NCI-H146 treated with DMSO at 0.1 percent for 48 hours (cell line): ENCODE results near the gene ACCS.

Source experiments
- DNase-seq: peaks from one replicate; lab custom pipeline; 2025; ENCODE audit not compliant: unreplicated experiment; lab: John Stamatoyannopoulos, UW

ACCS gene, protein sequence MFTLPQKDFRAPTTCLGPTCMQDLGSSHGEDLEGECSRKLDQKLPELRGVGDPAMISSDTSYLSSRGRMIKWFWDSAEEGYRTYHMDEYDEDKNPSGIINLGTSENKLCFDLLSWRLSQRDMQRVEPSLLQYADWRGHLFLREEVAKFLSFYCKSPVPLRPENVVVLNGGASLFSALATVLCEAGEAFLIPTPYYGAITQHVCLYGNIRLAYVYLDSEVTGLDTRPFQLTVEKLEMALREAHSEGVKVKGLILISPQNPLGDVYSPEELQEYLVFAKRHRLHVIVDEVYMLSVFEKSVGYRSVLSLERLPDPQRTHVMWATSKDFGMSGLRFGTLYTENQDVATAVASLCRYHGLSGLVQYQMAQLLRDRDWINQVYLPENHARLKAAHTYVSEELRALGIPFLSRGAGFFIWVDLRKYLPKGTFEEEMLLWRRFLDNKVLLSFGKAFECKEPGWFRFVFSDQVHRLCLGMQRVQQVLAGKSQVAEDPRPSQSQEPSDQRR

GRCh38 chr11:44065841-44066731, at the start of gene ACCS:
Gene ACCS, plus strand, starts transcription at chr11:44066270. Its CDS starts 1,358 bp downstream, at chr11:44067628.
- peak; percentile 95 for DNase-seq

- DNase-seq = no peak
These were observed 49.3 kb upstream of the ACCS start for GRCh38 chr11:44016546-44017442.

GRCh38 chr11:44017443-44018126, 48.5 kb upstream of the ACCS start:
- DNase-seq = no peak

DNA sequence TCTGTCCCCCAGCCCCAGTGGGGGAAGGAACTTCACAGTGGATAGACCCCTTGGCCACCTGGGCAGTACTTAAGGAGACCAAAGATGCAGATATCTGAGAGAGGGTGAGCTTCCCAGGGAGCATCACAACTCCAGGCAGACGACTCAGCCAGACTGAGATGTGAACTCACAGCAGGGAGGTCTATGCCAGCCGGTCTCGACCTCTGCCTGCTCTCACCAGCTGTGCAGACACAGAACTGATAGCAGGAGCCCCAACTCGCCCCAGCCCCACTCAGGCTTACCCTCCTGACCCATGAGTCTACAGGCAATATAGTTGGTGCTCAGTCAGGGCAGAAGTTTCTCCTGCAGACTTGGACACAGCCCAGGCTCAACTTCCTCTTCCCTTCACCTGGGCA, 47.9 kb upstream of the ACCS start:
- DNase-seq = no peak

DNA sequence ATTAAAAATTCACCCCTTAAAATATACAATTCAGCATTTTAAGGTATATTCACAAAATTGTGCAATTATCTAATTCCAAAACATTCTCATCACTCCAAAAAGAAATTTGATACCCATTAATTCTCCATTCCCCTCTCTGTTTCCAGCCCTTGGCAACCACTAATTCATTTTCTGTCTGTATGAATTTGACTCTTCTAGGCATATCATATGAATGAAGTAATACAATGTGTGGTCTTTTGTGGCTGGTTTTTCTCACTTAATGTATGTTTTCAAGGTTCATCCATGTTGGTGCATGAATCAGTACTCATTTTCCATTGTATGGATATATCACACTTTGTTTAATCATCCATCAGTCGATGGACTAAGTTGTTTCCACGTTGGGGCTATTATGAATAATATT, 47.2 kb upstream of the ACCS start:
- DNase-seq = no peak

- DNase-seq = no peak
These were observed 41.1 kb upstream of the ACCS start for GRCh38 chr11:44024977-44025376.

DNA sequence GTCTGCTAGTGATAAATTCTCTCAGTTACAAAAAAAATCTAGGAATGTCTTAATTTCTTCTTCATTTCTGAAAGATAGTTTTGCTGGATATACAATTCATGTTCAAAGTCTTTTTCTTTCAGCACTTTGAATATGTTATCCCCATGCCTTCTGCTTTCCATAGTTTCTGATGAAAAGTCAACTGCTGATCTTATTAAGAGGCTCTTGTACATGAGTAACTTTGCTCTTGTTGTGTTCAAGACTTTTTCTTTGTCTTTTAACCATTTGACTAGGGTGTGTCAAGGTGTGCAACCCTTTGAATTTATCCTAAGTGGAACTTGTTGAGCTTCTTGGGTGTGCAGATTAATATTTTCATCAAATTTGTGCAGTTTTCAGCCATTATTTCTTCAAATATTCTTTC, 40.3 kb upstream of the ACCS start:
- DNase-seq = no peak

- no peak for DNase-seq
These were observed 37.7 kb upstream of the ACCS start for GRCh38 chr11:44028401-44028800.

DNA sequence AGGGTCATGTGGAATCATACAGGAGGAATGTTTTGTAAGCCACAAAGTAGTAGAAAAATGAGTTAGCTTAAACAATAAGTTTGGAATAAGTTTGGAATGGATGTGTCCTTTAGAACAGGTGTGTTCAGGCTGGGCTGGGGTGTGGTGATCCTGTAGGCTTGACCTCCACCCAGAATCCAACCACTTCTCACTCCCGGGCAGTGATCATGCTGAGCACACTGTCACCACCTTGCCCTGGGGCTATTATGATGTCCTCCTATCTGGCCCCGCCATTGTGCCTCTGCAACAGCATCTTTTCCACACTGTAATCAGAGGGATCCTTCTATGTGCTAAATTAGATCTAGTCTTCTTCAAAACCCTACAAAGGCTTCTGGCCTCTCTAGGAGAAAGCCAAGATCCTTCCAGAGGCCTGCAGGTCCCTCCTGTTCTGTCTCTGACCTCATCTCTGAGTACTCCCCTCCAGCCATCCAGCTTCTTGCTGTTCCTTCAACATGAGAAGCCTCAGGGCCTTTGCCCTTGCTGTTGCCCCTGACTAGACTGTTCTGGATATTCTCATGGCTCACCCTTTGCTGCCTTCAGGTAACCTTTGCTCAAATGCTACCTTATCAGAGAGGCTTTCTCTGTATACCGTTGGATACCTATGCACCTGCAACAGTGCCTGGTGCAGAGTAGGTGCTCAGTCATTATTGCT, 37.1 kb upstream of the ACCS start:
- peak; percentile 49 for DNase-seq

DNA sequence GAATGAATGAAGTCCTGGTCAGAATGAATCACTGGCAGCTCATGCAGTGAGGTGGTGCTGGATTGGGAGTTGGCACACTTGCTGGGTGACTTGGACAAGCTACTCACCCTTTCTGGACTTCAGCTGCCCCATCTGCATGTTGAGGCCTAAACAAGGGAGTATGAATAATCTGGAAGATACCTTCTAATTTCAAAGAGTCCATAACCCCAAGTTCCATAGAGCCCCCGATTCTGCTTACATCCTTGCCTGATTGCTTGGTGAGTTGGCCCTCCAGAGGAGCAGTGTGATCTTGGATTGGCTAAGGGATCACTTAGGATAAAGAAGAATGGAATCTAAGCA, 36.6 kb upstream of the ACCS start:
- no peak for DNase-seq

GRCh38 chr11:44029977-44030911, 35.8 kb upstream of the ACCS start:
- no peak for DNase-seq

DNA sequence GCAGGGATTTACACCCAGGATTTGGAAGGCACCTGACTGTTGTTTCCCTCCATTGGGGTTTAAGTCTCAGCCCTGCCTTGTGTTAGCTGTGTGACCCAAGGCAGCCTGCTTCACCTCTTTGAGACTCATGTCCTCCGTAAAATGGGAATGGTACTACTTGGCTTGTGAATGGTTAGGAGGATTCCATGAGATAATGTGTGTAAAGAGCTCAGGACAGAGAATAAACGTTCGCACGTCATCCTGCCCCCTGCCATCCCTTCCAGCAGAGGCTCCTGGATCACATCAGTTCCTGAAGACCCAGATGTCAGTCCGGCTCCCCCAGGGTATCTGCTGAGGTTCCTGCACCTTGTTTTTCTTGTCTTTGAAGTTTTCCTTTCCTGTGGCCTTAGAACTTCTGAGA, 35.1 kb upstream of the ACCS start:
- DNase-seq = no peak

DNA sequence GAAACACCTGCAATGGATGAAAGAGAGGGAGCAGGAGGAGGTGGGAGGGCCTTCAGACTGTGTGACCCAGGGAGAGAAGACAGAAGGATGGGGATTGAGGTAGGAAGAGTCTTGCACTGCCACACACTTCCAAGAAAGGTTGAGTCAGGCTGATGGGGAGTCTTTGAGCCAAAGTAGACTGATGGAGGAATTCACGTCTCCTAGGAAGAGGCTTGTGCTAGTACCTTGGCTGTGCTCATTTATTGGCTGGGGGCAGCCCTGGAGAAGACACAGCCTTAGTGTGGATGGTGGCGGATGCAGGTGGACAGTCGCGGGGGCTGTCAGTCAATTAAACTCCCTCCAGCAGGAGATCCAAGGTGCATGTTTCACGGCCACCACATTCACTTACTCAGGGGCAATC, 34.5 kb upstream of the ACCS start:
- no peak for DNase-seq

- no peak for DNase-seq
These were observed 33.6 kb upstream of the ACCS start for GRCh38 chr11:44032299-44033085.

DNA sequence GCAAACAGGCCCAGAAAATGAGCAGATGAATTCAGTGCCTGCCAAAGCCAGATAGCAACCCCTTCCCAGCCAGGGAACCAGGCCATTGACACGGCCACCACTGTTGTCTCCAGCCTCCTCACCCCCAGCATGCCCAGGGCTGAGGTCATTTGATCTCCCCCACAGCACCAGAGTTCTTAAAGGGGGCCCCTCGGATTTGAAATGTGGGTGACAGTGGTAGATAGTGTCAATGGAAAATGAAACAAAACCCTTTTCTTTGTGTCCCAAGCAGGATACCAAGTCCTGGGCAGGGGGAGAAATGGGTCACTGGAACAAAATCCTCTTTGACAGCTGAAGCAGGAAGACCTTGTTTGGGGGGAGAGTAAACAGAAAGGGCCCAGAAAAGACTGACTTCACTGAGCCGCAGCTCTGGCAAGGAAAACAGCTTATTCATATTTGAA, 32.6 kb upstream of the ACCS start:
- DNase-seq = no peak

- DNase-seq = no peak
These were observed 32.2 kb upstream of the ACCS start for GRCh38 chr11:44033856-44034255.

DNA sequence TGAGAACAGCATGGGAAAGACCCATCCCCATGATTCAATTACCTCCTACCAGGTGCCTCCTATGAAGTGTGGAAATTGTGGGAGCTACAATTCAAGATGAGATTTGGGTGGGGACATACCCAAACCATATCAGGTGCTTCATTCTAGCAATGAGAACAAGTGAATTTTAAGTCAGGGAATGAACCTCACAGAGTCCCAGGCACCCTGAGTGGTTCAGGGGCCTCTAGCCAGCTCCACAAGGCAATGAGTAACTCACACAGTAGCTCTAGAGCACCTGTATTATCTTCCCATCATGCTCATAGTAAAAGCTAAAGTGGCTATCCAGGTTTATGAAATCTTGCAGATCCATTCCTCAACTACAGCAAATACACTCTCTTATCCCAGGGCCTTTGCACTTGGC, 31.4 kb upstream of the ACCS start:
- DNase-seq = no peak
